HG03432 (cell line): ENCODE measurements around the gene CPXM2.

Source experiments
- ATAC-seq: cut with Tn5 transposase; IDR thresholded peaks from one replicate; pipeline ENCODE4 v1.9.1; 2021; ENCODE audit warnings: mild to moderate bottlenecking, moderate library complexity; ENCODE audit not compliant: unreplicated experiment

Gene CPXM2

GRCh38 chr10:123906296-123906695 is 14.7 kb upstream of the CPXM2 start:
- ATAC-seq, result no peak

DNA sequence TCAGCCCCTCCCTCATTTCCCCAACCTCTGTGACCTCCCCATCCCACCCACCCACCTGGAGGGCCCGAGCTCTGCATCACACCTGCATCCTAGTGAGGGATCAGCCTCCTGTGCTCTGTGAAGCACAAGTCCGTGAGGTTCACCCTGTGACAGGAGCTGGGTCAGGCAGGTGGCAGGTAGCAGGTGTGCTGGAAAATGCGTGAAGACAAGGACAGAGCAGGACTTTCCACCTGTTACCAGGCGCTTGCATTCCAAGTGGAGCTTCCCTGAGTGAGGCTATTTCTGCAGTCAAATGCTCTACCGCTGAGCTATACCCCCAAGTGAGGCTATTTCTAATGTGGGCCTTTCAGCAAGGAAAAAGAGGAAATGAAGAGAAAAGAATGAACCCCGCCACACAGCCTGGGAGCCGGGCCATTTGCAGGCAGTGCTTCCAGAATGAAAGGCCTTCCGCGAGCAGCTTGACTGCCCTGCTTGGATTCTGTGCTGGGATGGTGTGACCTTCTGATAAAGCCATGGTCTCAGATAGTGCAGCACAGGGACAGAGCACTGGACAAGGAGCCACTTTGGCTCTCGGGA is 13.3 kb upstream of the CPXM2 start:
- no peak for ATAC-seq

DNA sequence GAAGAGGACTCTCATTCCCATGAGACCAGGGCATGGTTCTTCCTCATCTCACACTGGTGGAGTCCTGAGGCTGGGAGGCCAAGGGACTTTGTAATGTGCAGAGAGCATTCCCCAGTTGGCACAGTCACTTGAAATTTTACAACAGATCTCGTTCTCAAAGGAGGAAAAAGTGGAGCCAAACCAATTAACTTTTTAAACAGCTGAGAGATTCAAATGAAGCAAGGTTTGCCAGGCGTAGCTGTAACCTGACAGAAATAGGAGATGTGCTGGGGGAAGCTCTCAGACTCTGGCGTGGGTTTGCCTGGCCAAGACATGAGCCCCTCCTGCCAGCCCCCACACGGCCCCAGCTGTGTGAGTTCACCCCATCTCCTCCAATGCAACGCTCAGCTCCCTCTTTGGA is 12.0 kb upstream of the CPXM2 start:
- ATAC-seq, result no peak

GRCh38 chr10:123901621-123902020 is 10.0 kb upstream of the CPXM2 start:
- ATAC-seq, result no peak

- no peak for ATAC-seq
Measured at GRCh38 chr10:123897146-123897545, 5.5 kb upstream of the CPXM2 start.

- no peak for ATAC-seq
Measured at GRCh38 chr10:123896246-123896927, 4.8 kb upstream of the CPXM2 start.

DNA sequence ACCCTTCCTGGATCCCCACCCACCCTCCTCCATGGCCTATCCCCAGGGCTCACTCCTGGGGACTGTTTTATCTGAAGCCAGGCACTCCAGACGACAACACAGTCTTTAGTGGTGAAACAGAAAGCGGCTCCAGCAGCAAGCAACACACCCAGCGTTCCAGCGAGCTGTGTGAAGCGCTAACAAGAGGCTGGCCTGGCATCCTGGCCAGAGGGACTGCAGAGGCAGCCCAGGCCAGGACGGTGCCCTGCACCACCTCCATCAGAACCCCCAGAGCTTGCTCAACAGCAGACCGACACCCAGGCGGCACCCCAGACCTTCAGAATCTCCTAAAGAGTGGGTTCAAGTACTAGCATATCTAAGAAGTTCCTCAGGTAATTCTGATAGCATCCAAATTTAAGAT is 2.0 kb upstream of the CPXM2 start:
- no peak for ATAC-seq

DNA sequence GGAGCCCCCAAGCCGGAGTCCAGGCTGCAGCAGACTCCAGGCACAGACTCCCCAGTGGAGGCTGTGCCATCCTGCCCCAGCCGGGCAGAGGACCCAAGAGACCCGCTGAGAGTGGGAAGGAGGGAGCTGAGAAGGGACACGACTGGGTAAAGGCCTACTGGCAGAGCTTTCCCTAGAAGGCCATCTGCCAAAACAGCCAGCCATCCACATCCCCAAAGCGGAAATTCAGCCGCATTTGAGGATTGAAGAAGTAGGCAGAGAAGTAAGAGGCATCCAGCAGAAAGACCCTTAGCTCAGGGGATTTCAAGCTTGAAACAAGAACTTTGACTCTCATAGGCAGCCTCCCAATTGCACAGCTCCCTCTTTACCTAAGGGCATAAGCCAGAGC is 857 bp downstream of the CPXM2 start:
- ATAC-seq, result no peak

- ATAC-seq, result no peak
Measured at GRCh38 chr10:123890226-123890625, 1.4 kb downstream of the CPXM2 start.

GRCh38 chr10:123889821-123890220 is 1.8 kb downstream of the CPXM2 start:
- no peak for ATAC-seq

DNA sequence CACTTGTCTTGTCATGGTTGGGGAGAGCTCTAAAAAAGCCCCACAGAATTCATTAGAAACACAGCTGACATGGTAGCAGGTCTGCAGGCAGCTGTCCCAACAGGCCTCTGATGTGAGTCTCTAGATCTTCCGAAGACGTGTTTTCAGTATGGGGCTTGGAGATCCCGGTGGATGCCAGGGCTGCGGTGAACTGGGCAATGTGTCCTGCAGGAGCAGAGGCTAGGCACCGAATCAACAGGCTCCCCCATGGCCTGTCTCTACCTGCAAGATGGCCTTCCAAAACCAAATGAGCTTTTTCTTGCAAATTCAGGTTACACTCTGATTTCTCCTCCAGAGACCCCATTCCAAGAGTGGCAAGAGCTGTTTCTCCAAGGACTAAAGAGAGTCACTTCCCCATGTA is 2.9 kb downstream of the CPXM2 start:
- ATAC-seq, result no peak

- ATAC-seq, result no peak
Measured at GRCh38 chr10:123888256-123888655, 3.4 kb downstream of the CPXM2 start.

DNA sequence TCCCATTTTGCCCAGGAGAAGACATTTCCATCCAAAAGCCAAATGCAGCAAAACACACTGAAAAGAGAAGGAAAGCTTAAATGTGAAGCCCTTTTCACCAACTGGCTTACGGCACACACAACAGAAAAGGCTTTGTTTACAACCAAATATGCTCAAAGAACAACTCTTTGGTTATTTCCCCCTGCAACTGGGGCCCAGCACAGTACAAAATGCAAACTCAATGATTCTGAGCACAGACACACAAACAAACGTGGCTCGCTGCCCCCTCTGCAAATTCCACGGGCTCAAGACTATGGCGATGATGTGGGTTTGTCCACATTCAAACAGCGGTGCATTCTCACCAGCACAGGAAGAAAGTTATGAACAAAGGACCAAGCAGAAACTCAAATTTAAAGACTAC is 5.3 kb downstream of the CPXM2 start:
- ATAC-seq, result no peak

DNA sequence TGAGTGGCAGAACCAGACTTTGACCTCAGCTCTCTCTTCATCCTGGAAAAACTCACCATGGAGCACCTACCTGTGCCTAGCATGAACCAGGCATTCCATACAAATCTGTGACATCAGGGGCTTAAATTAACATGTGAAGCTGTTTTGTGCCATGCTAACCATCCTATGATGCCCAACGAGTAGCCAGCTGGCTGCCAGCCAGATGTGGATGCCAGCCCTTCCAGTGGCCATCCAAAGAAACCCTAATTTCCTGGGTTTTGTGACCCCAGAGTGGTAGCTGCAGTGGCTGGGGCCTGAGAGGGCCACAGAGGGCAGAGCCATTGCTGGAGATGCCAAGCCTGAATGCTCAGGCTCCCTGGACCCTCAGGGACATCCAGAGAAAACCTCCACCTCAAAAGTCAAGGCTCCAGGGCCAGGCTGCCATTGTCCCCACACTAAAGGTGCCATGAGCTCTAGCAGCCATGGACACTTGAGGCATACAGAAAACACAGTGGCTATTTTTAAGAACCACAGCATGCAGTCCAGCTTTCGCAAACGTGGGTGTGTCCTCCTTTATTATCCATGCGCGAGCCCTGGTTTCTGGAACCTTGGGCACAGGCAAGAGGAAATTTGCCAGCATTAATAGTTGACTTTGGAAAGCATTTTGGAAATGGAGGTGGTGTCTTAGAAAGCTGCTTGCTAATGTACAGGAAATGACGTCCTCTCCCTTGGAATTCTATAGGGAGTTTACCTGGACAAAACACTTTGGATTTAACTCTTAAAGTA is 6.0 kb downstream of the CPXM2 start:
- no peak for ATAC-seq

GRCh38 chr10:123884907-123885381 is 6.7 kb downstream of the CPXM2 start:
- ATAC-seq, result no peak

GRCh38 chr10:123884351-123884906 is 7.2 kb downstream of the CPXM2 start:
- ATAC-seq, result no peak

- no peak for ATAC-seq
Measured at GRCh38 chr10:123883673-123884320, 7.8 kb downstream of the CPXM2 start.

DNA sequence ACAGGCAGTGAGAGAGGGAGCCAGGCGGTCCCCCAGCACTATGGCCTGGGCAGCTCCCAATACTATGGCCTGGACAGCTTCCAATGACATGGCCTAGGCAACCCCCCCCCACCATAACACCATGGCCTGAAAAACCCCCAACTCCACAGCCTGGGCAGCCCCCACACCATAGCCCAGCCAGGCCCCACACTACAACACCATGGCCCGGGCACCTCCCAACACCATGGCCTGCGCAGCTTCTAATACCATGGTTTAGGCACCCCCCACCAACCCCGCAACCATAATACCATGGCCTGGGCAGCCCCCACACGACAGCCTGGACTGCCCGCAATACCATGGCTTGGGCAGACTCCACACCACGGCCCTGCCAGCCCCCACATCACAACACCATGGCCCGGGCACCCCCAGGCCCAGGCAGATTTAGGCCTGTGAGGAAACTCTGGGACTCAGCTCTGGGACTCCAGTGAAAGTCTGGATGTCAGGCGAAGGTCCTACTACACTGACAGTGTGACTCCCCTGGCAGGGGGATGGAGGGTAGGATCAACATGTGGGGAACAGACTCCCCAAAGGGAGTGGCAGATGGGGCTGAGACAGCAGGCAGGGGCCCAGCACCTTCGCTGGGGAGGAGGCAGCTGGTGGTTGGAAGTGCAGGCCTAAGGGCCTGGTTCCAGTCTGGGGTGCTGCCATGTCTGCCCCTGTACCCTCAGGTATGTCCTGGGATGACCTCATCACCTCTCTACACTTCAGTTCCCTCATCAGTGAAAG is 8.7 kb downstream of the CPXM2 start:
- no peak for ATAC-seq

GRCh38 chr10:123882177-123882576 is 9.4 kb downstream of the CPXM2 start:
- no peak for ATAC-seq

DNA sequence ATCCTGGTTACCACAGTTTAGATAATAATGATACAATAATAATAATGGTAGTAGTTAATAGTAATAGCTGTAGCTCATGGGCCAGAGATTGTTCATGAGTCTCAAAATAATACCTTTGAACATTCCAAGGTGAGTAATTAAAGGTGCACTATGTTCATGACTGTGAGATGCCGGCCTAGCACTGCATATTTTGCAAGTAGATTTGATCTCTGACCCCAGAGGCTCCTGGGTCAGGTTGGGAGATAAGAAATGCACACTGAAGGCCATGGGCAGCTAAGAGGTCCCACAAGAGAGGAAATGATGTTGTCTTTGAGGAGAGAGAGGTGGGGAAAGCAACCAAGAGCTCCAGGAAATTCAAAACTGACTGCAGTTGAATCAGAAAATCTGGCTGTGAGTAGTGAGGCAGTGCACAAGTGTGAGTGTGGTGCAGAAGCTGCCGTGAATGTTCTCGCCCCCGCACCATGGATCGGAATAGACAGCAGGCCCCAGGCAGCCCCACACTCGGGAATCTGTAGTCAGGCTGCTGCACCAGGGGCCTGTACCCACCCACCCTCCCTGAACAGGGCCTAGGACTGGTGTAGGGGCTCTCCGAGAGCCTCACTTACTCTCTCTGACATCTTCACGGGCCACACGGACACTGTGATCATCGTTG is 11.9 kb downstream of the CPXM2 start:
- ATAC-seq, result no peak
